ENCODE data around the gene SYCE1.
"Not testable (repeated sequence)": the region's sequence is repeated elsewhere in the genome, so short reads cannot be mapped to it uniquely, and the experiment has no call there.

SYCE1 gene

GRCh38 chr10:133590970-133591359 is 25.6 kb upstream of the SYCE1 start:
- no peaks in the 10 kb centered on the region for H3K27me3 ChIP-seq (ENCODE audit: control insufficient read depth, insufficient read depth, low read length, poor library complexity, severe bottlenecking)
- H3K4me3 ChIP-seq (ENCODE audit: insufficient read depth, low read depth, low read length): no peak overlapping the region
- no peaks in the 10 kb centered on the region for H3K36me3 ChIP-seq (ENCODE audit: control insufficient read depth, insufficient read depth, low read length)
- H3K27ac ChIP-seq (ENCODE audit: insufficient read depth, low read depth, low read length, poor library complexity, severe bottlenecking): no peak overlapping the region
- WGBS, 2 experiments: 75 to 76% methylated on average over 10 of the region's 10 CpGs
- H3K9me3 ChIP-seq (ENCODE audit: control insufficient read depth, low read length): peaks cover 7% of the 10 kb centered on the region
- no peaks in the 10 kb centered on the region for H3K4me1 ChIP-seq (ENCODE audit: control insufficient read depth, insufficient read depth, low read length)

GRCh38 chr10:133590226-133590969 is 25.0 kb upstream of the SYCE1 start:
- Histone ChIP-seq H3K36me3 (ENCODE audit: control insufficient read depth, insufficient read depth, low read length) (no peaks in the 10 kb centered on the region), H3K27ac (ENCODE audit: insufficient read depth, low read depth, low read length, poor library complexity, severe bottlenecking) (no peak overlapping the region), H3K4me1 (ENCODE audit: control insufficient read depth, insufficient read depth, low read length) (no peaks in the 10 kb centered on the region), H3K27me3 (ENCODE audit: control insufficient read depth, insufficient read depth, low read length, poor library complexity, severe bottlenecking) (no peaks in the 10 kb centered on the region), H3K9me3 (ENCODE audit: control insufficient read depth, low read length) (peaks cover 7% of the 10 kb centered on the region), H3K4me3 (ENCODE audit: insufficient read depth, low read depth, low read length) (no peak overlapping the region)
- 64 to 70% methylated on average over 13 of the region's 13 CpGs for WGBS, 2 experiments

GRCh38 chr10:133577037-133577436 is 11.7 kb upstream of the SYCE1 start:
- not testable (repeated sequence) for H3K9me3 ChIP-seq (ENCODE audit: control insufficient read depth, low read length); H3K27me3 ChIP-seq (ENCODE audit: control insufficient read depth, insufficient read depth, low read length, poor library complexity, severe bottlenecking); H3K27ac ChIP-seq (ENCODE audit: insufficient read depth, low read depth, low read length, poor library complexity, severe bottlenecking); H3K4me3 ChIP-seq (ENCODE audit: insufficient read depth, low read depth, low read length); H3K4me1 ChIP-seq (ENCODE audit: control insufficient read depth, insufficient read depth, low read length); H3K36me3 ChIP-seq (ENCODE audit: control insufficient read depth, insufficient read depth, low read length)
- WGBS, 2 experiments: 100% methylated on average over 5 of the region's 31 CpGs; no CpG with 5 or more reads in 1 of the 2 experiments

GRCh38 chr10:133573460-133573859 is 8.1 kb upstream of the SYCE1 start:
- not testable (repeated sequence) for H3K9me3 ChIP-seq (ENCODE audit: control insufficient read depth, low read length); H3K36me3 ChIP-seq (ENCODE audit: control insufficient read depth, insufficient read depth, low read length); H3K27me3 ChIP-seq (ENCODE audit: control insufficient read depth, insufficient read depth, low read length, poor library complexity, severe bottlenecking); H3K4me1 ChIP-seq (ENCODE audit: control insufficient read depth, insufficient read depth, low read length); H3K4me3 ChIP-seq (ENCODE audit: insufficient read depth, low read depth, low read length); H3K27ac ChIP-seq (ENCODE audit: insufficient read depth, low read depth, low read length, poor library complexity, severe bottlenecking)
- WGBS, 2 experiments: 76 to 86% methylated on average over 1 of the region's 1 CpG

- WGBS, 2 experiments: 95 to 98% methylated on average over 9 to 10 of the region's 11 CpGs
- H3K9me3 ChIP-seq (ENCODE audit: control insufficient read depth, low read length); H3K4me3 ChIP-seq (ENCODE audit: insufficient read depth, low read depth, low read length); H3K4me1 ChIP-seq (ENCODE audit: control insufficient read depth, insufficient read depth, low read length); H3K27ac ChIP-seq (ENCODE audit: insufficient read depth, low read depth, low read length, poor library complexity, severe bottlenecking); H3K36me3 ChIP-seq (ENCODE audit: control insufficient read depth, insufficient read depth, low read length); H3K27me3 ChIP-seq (ENCODE audit: control insufficient read depth, insufficient read depth, low read length, poor library complexity, severe bottlenecking): not testable (repeated sequence)
Measured at GRCh38 chr10:133572055-133572454, 6.7 kb upstream of the SYCE1 start.

- H3K4me1 ChIP-seq (ENCODE audit: control insufficient read depth, insufficient read depth, low read length); H3K27ac ChIP-seq (ENCODE audit: insufficient read depth, low read depth, low read length, poor library complexity, severe bottlenecking); H3K36me3 ChIP-seq (ENCODE audit: control insufficient read depth, insufficient read depth, low read length); H3K4me3 ChIP-seq (ENCODE audit: insufficient read depth, low read depth, low read length); H3K27me3 ChIP-seq (ENCODE audit: control insufficient read depth, insufficient read depth, low read length, poor library complexity, severe bottlenecking): not testable (repeated sequence)
- WGBS, 2 experiments: 85 to 94% methylated on average over 12 to 13 of the region's 21 CpGs
- peaks cover 13% of the 10 kb centered on the region for H3K9me3 ChIP-seq (ENCODE audit: control insufficient read depth, low read length)
Measured at GRCh38 chr10:133569801-133570200, 4.4 kb upstream of the SYCE1 start.

- 42 to 44% methylated on average over 7 to 8 of the region's 80 CpGs for WGBS, 2 experiments
- not testable (repeated sequence) for H3K27me3 ChIP-seq (ENCODE audit: control insufficient read depth, insufficient read depth, low read length, poor library complexity, severe bottlenecking); H3K27ac ChIP-seq (ENCODE audit: insufficient read depth, low read depth, low read length, poor library complexity, severe bottlenecking); H3K4me3 ChIP-seq (ENCODE audit: insufficient read depth, low read depth, low read length); H3K4me1 ChIP-seq (ENCODE audit: control insufficient read depth, insufficient read depth, low read length); H3K36me3 ChIP-seq (ENCODE audit: control insufficient read depth, insufficient read depth, low read length)
- H3K9me3 ChIP-seq (ENCODE audit: control insufficient read depth, low read length): peaks cover 15% of the 10 kb centered on the region
Measured at GRCh38 chr10:133568831-133569527, 3.6 kb upstream of the SYCE1 start.

GRCh38 chr10:133568287-133568614 is 2.9 kb upstream of the SYCE1 start:
- Histone ChIP-seq H3K9me3 (ENCODE audit: control insufficient read depth, low read length) (peaks cover 14% of the 10 kb centered on the region), H3K4me3 (ENCODE audit: insufficient read depth, low read depth, low read length) (no peak overlapping the region), H3K27ac (ENCODE audit: insufficient read depth, low read depth, low read length, poor library complexity, severe bottlenecking) (no peak overlapping the region), H3K27me3 (ENCODE audit: control insufficient read depth, insufficient read depth, low read length, poor library complexity, severe bottlenecking) (no peaks in the 10 kb centered on the region), H3K36me3 (ENCODE audit: control insufficient read depth, insufficient read depth, low read length) (no peaks in the 10 kb centered on the region), H3K4me1 (ENCODE audit: control insufficient read depth, insufficient read depth, low read length) (no peaks in the 10 kb centered on the region)
- 87 to 88% methylated on average over 22 of the region's 22 CpGs for WGBS, 2 experiments

GRCh38 chr10:133567609-133568286 is 2.4 kb upstream of the SYCE1 start:
- WGBS, 2 experiments: 82% methylated on average over 29 of the region's 29 CpGs
- no peak overlapping the region for H3K27ac ChIP-seq (ENCODE audit: insufficient read depth, low read depth, low read length, poor library complexity, severe bottlenecking)

GRCh38 chr10:133567119-133567518 is 1.7 kb upstream of the SYCE1 start:
- Histone ChIP-seq H3K9me3 (ENCODE audit: control insufficient read depth, low read length) (peaks cover 12% of the 10 kb centered on the region), H3K4me1 (ENCODE audit: control insufficient read depth, insufficient read depth, low read length) (no peaks in the 10 kb centered on the region), H3K4me3 (ENCODE audit: insufficient read depth, low read depth, low read length) (no peak overlapping the region), H3K27me3 (ENCODE audit: control insufficient read depth, insufficient read depth, low read length, poor library complexity, severe bottlenecking) (no peaks in the 10 kb centered on the region), H3K27ac (ENCODE audit: insufficient read depth, low read depth, low read length, poor library complexity, severe bottlenecking) (no peak overlapping the region), H3K36me3 (ENCODE audit: control insufficient read depth, insufficient read depth, low read length) (no peaks in the 10 kb centered on the region)
- 67 to 69% methylated on average over 5 of the region's 5 CpGs for WGBS, 2 experiments

More at GRCh38 chr10:133567609-133568286, 2.4 kb upstream of the SYCE1 start:
- H3K36me3 ChIP-seq (ENCODE audit: control insufficient read depth, insufficient read depth, low read length): no peaks in the 10 kb centered on the region
- no peak overlapping the region for H3K4me3 ChIP-seq (ENCODE audit: insufficient read depth, low read depth, low read length)
- no peaks in the 10 kb centered on the region for H3K4me1 ChIP-seq (ENCODE audit: control insufficient read depth, insufficient read depth, low read length)
- peaks cover 12% of the 10 kb centered on the region for H3K9me3 ChIP-seq (ENCODE audit: control insufficient read depth, low read length)
- no peaks in the 10 kb centered on the region for H3K27me3 ChIP-seq (ENCODE audit: control insufficient read depth, insufficient read depth, low read length, poor library complexity, severe bottlenecking)
